Ureter (tissue), 1 donor: ENCODE results near the gene ARL1. TPM values are rescaled to one million over a fixed set of nuclear protein-coding genes. Genes with fewer than 3 reads are reported as not detected.
"Not testable (repeated sequence)": the region's sequence is repeated elsewhere in the genome, so short reads cannot be mapped to it uniquely, and the experiment has no call there.

Experiments used
- DNase-seq: peaks from one replicate; pipeline ENCODE4 v3.0.0-alpha.2; 2020; ENCODE audit warnings: low spot score
- total RNA-seq: library from RNA; stranded (reverse); gene quantifications from one replicate; pipeline ENCODE4 v1.2.4, GENCODE V29; 2023
- donor health status: DM: yes; HTN: yes; CAD: no.

The ARL1 gene
- 140 TPM for total RNA-seq

- peak; percentile 88 for DNase-seq
These were observed at the start of gene ARL1 for GRCh38 chr12:101407436-101408345. Gene ARL1, minus strand, starts transcription at chr12:101407772. Its CDS starts 127 bp downstream, at chr12:101407645.

DNA sequence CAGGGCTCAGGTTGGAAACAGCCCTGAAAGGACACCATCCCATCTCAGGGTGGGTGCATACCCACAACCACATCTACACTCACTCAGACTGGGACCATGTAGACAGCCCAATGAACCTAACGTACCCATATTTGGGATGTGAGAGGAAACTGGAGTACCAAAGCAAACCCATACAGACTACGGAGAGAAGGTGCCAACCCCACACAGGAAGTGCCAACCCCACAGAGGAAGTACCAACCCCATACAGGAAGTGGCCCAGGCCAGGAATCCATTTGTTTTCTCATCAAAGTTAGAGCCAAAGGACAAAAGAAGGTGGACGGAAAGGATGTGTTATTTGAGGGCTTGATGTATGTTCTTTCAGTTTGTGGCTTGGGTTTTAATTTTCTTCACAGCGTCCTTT lies 48.1 kb upstream of the ARL1 start:
- DNase-seq: no peak

GRCh38 chr12:101441461-101442224 lies 34.1 kb upstream of the ARL1 start:
- no peak for DNase-seq

- DNase-seq: no peak
These were observed 31.7 kb upstream of the ARL1 start for GRCh38 chr12:101439236-101439635.

GRCh38 chr12:101436136-101436535 lies 28.6 kb upstream of the ARL1 start:
- DNase-seq: no peak

DNA sequence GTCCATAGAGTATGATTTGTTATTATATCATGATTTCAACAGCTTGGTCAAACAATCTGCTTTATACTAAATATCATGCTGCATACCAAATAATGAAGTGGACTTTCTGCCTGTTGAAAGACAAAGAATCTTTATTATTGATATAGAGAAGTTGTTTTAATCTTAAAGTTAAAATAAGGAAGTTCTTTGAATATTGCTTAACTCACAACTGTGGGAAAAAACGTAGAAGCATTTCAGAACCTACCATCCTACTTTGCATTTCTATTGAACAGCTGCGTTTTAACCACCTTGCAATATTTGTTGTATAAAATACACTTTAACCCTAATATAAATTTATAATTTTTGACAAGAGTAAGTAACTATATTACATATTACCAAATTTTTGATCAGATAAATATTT lies 22.9 kb upstream of the ARL1 start:
- no peak for DNase-seq

- DNase-seq: no peak
These were observed 17.0 kb upstream of the ARL1 start for GRCh38 chr12:101424620-101425019.

DNA sequence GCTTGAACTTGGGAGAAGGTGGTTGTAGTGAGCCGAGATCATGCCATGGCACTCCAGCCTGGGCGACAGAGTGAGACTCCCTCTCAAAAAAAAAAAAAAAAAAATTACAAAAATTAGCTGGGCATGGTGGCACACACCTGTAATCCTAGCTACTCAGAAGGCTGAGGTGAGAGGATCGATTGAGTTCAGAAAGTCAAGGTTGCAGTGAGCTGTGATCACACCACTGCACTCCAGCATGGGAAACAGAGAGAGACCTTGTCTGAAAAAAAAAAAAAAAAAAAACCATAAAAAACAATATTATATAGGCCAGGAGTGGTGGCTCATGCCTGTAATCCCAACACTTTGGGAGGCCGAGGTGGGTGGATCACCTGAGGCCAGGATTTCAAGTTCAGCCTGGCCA lies 14.5 kb upstream of the ARL1 start:
- not testable (repeated sequence) for DNase-seq

- no peak for DNase-seq
These were observed 7.7 kb upstream of the ARL1 start for GRCh38 chr12:101415228-101415627.

- DNase-seq: peak; percentile 57
These were observed 7.1 kb upstream of the ARL1 start for GRCh38 chr12:101414533-101415119.

GRCh38 chr12:101410169-101410568 lies 2.6 kb upstream of the ARL1 start:
- DNase-seq: not testable (repeated sequence)

DNA sequence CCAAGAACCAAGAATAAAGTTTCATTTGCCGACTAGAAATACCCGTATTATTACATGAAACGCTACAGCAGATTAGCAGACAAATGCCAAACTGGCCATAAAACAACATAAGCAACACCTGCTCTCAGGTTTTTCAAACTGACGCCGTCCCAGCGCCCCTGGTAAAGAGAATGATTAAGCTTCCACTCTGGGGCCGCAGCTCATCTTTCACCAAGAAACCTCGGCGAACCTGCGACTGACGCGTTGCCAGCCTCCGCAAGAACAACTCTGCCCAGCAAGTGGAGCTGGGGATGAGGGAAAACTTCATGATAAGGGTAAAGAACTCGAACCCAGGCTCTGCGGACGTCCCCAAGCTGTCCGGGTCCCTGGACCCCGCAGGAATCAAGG lies 530 bp downstream of the ARL1 start:
- DNase-seq: no peak

DNA sequence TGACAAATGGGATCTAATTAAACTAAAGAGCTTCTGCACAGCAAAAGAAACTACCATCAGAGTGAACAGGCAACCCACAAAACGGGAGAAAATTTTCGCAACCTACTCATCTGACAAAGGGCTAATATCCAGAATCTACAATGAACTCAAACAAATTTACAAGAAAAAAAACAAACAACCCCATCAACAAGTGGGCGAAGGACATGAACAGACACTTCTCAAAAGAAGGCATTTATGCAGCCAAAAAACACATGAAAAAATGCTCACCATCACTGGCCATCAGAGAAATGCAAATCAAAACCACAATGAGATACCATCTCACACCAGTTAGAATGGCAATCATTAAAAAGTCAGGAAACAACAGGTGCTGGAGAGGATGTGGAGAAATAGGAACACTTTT lies 16.4 kb downstream of the ARL1 start:
- DNase-seq: not testable (repeated sequence)

DNA sequence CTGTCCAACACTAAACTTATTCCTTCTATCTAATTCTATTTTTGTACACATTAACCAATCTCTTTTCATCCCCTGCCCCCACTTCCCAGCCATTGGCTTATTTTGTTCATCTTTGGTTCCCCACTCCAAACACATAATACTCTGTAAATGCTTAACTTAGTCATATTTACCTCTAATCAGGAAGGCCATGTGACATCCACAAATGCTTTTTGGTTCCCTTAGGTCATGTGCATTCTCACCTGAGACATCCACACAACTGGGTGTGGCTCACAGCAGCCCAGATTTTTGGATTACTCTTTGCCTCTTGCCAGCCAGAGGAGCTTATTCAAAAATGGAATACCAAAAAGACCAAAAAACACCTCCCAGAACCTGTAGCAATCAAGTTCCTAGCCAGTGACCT lies 28.4 kb downstream of the ARL1 start:
- no peak for DNase-seq

GRCh38 chr12:101375573-101375972 lies 32.0 kb downstream of the ARL1 start:
- no peak for DNase-seq

DNA sequence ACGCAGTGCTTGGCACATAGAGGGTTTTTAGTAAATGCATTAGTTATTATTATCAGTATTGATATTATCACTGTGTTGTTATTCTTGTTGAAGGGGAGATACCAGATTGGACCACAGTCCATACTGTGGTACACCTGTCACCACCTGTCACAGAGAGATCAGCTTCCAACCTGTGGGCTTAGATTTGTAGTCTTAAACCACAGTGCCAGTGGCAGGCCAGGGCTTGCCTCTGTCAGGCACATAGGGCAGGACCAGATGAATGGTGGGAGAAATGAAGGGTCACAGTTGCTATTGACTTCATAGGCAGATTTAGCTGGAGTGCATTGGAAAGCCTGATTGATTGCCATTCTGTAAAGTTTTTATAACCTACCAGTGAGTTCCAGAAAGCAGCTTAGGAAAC lies 35.1 kb downstream of the ARL1 start:
- no peak for DNase-seq

DNA sequence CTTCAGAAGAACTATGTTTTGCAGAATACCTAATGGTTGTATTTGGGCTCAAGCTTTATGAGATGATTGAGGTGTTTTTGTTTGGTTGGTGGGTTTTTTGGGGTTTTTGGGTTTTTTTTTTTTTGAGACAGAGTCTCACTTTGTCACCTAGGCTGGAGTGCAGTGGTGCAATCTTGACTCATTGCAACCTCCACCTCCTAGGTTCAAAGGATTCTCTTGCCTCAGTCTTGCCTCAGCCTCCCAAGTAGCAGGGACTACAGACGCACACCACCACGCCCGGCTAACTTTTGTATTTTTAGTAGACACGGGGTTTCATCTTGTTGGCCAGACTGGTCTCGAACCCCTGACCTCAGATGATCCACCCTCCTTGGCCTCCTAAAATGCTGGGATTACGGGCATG lies 39.6 kb downstream of the ARL1 start:
- no peak for DNase-seq

- no peak for DNase-seq
These were observed 46.1 kb downstream of the ARL1 start for GRCh38 chr12:101361455-101361854.

DNA sequence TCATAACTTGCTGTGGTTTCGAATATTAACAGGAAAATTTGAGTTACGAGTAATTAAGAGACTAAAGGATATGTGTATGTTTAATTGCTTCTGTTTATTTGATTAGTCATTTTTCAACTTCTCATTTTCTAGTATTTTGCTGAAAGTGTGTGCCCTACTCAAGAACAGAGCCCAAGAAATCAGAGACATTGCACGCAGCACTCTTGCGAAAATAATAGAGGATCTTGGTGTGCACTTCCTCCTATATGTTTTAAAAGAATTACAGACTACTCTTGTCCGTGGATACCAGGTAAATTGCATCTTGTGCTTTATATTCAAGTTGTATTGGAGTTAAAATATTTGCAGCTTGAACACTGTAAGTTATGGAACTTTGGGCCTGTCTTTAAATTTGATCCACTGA lies 50.8 kb downstream of the ARL1 start:
- no peak for DNase-seq

DNA sequence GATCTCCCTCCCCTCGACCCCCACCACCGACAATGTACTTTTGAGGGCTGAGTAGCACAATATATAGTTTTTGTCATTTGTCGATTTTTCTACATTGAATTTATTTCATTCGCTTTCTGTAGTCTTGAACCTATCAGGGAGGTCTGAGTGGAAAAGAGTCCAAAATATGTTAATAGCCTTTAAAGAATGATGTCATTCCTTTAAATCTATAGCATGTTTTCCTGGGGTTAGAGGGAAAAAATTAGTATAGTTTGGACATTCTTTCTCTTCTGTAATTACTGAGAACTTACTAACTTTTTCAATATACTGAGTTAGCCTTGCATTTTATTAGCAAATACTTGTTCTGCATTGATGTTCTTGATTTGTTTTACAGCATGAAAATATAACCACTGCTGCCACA lies 55.9 kb downstream of the ARL1 start:
- no peak for DNase-seq

- no peak for DNase-seq
These were observed 63.7 kb downstream of the ARL1 start for GRCh38 chr12:101343893-101344292.
